CD4-positive, alpha-beta T cell treated with Interferon alpha-2 for 1 hour (primary cell): ENCODE measurements around the gene TSHZ2.
"Not testable (repeated sequence)": the region's sequence is repeated elsewhere in the genome, so short reads cannot be mapped to it uniquely, and the experiment has no call there.

Experiments used
- DNase-seq, 2 donors: peaks; one replicate each; pipeline ENCODE4 v3.0.0-alpha.2; 2020 to 2022

The TSHZ2 gene

DNA sequence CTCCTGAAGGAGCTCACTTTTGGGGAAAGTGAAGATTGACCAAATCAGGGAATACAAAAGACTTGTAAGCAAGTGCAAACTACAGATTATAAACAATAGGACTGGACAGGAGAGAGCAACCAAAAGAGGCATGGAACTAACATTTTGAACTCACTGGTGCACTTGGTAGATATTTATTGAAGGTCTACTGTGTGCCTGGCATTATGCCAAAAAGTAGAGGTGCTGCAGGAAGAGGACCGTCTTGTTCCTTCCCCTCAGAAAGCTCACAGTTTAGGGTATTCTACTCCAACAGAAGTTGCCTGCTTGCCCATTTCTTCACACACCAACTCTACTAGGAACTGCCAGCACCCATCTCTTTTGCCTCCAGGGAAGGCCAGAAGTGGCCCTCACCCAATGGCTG is 10.0 kb upstream of the TSHZ2 start:
- no peak for DNase-seq

DNA sequence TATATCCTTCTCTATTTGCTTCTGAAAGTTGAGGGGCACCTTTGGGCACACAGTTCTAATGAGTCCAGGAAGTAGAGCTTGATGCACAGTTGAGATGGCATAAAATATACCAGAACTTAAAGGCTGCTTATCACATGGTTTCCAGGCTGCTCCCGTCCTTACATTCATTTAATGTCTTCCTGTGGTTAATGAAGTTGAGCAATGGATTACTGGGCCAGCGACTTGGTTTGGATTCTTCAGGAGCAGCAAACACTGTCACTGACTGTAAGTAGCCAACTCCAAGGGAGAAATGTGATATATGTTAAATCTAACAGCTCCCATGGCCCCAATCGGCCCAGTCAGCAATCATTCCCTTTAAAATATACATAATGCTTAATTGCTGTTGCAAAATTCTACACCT is 9.0 kb upstream of the TSHZ2 start:
- DNase-seq: no peak

DNA sequence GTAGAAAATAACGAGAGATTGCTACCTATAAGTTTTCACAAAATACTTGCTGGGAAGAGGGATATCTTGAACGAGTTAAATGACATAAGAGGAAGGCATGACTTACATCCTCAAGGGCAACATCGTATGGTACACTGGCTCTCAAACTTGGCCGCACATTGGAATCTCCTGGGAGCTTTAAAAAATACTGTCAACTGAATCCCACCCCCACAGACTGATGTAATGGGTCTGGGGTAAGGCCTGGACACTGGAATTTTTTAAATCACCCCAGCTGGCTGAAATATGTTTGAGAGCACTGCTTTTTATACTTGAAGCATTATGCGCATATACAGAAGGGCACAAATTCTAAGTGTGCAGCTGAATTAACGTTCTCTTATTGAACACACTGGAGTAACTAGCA is 8.0 kb upstream of the TSHZ2 start:
- DNase-seq: no peak

DNA sequence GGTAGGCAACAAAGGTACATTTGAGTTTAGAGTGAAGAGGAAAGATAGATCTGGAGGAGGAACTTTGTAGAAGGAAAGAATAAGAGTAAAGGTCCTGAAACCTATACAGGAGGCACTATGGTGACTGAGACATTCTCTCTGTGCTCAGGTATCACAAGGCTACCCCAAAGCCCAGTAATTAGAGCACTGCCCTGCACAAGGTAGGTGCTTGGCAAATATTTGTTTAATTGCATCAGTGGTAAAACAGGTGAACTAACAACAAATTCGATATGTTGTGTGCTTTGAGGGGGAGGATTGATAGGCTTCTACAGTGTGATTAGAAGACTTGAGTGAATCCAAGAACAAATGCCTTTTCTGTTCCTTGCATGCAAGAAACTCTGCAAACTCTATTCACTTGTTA is 6.8 kb upstream of the TSHZ2 start:
- DNase-seq: no peak

DNA sequence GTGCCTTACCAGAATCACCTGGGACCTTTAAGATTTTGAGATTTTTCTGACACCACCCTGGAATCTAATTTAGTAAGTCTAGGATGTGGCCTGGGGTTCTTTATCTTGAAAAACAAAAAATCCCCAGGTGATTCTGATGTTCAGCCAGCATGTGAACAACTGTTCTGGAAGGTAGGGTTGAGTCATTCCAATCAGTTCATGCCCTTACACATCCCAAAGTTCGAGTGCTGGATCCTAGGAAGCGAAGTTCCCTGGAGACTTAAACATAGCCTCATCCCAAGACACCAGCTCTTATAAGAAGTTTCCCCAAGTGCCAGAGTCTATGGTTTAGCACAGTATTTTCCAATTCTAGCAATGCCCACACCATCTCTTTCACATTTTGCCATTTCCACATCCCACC is 6.3 kb upstream of the TSHZ2 start:
- DNase-seq: no peak

DNA sequence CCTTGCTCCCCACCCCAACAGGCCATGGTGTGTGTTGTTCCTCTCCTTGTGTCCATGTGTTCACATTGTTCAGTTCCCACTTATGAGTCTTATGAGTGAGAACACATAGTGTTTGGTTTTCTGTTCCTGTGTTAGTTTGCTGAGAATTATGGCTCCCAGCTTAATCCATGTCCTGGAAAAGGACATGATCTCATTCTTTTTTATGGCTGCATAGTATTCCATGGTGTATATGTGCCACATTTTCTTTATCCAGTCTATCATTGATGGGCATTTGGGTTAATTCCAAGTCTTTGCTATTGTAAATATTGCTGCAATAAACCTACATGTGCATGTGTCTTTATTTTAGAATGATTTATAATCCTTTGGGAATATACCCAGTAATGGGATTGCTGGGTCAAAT is 5.6 kb upstream of the TSHZ2 start:
- DNase-seq: not testable (repeated sequence)

DNA sequence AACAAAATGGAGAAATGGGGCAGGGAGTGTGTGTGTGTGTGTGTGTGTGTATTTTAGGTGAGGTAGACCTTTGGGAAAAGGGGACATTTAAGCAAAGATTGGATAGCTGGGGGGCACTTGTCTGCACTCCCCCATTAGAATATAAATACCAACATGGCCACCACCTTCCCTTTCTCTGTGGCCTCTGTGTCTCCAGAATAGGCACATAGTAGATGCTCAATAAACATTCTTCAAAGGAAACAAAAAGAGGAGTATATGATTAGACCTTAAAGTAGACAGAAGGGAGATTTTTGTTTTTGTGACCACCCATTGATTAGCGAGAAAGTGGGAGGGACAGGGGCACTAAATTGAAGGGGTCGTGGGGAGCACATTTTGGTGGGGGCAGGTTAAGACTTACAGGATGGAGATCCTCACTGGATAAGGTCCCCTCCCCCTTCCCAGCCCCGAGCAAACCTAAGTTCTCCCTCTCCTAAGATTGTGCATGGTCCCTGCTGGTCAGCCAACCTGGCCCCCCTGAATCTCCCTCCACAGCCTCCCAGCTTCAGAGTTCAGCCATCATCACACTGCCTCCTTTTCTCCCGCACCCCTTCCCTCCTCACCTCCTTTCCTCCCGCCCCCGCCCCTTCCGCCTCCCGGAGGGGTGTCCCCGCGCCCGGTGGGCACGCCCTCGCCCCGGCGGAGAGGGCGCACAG is 514 bp upstream of the TSHZ2 start:
- no peak for DNase-seq

DNA sequence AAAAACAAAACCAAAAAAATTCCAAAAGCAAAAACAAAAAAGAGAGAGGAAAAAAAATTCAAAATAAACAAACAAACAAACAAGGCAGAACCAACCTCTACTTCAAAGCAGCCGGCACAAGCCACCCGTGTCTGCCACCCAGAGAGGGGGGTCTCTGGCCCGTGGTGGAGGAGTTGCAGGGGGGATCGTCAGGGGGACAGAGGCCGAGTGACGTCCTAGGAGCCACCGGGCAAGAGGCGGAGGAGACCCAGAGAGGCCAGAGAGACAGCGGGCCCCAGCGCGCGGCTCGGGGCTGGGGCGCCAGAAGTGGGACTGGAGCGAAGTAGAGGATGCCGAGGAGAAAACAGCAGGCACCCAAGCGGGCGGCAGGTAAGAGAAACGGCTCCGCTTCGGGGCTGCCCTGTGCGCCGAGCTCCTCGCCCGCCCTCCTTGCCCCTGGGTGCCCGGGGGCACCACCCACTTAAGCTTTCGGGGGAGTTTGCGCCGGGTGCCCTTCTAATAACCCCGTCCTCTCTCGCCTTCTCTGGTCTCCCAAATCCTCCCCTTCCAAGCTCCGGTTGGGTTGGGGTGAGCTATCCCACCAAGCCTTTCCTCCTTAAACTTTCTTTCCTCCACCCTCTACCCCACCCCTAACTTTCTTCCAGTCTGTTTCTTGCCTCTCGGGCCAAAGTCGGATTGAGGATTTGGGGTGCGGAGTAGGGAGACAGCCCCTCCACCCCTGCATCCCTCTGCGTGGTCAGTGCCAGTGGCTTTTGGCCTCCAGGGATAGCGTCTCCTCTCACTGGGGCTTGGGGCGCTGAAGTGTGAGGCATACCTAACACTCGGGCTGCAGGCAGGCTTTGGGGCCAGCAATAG is 1.0 kb downstream of the TSHZ2 start:
- peak; percentile 7 to 41 for DNase-seq

DNA sequence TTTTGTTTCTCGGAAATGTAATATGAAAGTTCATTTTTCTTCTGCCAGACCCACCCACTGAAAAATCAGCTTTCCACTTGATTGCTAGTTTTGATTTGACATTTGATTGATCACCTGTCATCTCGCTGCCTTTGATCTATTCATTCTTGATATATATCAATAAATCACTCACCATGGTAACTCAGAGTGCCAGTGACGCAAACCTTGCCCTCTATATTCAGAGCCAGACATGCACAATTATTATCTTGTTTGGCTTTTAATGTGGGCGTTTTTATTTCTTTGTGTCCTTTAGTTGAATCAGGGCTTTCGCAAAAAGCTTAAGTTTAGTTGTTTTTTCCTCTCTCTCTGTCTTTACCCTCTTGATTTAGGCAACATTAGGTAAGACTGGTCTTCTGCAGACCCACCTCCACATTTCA is 2.0 kb downstream of the TSHZ2 start:
- DNase-seq: peak; percentile 49 to 78

DNA sequence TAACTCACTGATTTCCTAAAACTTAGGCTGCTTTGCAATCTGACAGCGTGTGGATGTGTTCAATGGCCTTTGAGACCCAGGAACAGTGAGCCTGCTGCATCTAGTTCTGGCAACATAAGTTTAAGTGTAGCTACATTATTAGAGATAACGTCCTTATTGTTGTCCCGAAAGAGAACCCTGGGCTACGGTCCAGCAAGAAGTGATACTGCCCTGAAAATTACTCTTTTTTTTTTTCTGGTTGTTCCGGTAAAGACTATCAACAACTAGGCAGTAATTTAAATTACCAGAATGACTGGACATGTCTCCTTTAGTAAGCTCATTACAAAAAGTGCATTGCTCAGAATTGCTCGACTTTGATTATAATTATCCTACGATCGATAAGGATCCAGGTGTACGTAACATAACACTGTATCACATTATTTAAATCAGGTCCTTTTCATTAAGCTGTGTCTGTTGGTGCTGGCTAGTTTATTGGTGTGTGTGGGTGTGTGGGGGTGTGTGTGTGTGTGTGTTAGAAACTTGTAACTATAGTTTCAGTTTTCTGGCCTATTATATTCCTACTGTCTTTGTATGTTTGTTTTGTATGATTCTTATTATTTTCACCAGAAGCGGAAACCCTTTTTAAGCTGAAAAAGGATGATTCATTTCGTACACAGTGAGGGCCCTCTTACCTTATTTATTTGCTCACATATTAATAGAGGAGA is 3.0 kb downstream of the TSHZ2 start:
- peak; percentile 3 to 59 for DNase-seq

DNA sequence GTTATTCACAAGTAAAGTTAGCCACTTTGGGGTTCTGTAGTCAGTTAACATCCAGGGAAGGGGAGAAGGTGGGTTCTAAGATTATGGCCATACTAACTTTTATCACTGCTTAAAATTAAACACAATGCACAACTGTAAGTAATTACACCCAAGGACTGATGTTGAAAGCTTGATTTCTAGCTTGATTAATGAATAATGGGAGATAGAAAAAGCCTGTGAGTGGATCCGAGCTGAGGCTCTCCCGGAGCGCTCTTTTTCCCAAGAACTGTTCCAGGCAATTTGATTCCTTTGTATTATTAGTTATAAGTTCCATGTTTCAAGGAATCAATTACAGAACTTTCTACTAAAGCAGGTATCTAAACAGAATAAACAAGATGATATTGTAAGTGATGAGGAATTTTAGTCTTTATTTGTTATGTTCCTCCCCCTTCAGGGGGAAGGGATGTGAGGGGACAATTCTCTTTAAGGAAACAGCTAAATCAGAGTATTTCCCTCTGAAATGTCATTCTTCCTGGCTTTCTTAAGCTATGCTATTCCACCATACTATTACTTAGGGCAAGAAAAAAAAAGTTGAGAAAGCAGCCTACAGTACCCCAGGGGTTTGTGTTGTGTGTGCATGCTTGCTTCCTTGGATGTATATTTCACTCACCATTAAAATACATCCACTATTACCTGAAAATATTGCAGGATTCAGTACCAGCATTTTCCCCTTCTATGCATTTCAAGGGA is 3.8 kb downstream of the TSHZ2 start:
- DNase-seq: no peak

DNA sequence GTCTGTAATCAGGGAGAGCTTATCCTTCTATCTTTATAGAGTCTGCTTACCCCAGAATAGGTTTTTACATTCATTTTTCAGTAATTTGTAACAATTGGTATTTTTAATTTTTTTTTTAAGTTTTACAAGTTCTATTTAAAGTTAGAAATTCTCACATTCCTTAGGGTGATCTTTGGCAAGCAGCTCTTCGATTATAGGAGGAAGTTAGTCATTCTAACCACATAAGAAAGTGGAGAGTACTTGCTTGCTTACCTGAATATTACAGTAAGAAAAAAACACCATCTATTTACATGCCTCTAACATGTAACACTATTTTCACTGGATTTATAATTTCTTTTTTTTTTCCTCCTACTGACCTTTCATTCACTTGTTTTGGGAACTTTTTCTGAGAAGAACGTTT is 6.7 kb downstream of the TSHZ2 start:
- DNase-seq: no peak

DNA sequence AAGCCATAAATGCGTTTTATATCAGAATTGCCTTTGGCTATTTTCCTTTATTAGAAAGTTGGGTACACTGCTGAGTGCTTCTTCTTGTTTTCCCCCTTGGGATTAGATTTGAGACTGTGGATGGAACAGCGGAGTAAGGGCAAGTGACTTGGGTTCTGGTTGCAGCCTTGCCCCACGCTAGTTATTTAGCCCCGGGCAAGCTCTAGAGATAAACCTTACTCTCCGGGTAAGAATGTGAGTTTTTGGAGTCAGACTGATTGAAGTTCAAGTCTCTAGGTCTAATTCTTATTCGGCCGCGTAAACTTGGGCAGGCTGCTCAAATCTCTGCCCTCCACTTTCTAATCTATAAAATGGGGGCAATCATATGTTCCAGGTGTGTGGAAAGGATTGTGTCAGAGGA is 8.9 kb downstream of the TSHZ2 start:
- DNase-seq: no peak

DNA sequence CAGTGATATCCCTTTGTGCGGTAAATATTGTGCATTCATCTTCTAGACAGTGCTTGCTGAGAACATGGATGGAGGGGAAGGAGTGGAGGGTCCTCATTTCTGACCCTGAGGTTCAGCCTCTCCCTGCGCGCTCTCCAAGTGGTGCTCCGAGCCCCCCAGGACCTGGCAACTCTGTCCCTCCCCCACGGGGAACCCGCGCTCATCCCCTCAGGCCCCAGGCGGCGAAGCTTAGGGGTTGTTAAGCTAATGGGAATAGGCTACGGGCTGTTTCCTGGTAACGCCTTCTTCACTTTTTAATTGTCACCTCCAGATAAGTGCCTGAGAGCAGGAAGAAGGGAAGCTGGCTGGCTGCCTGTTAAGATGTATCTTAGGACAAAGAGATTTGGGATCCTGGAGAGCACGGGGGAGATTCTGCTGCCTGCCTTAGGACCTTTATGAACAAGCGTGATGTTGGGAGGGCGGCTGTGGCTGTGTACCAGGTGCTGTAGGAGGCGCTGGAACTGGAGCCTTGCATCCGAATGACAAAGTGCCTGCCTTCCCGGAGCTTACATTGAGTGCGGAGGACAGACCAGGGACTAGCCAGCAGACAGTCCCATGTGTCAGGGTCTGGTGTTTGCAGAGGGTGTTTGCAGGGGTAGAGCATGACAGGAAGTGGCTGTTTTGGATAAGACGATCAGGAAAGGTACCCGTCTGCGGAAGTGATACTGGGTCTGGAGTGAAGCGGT is 11.7 kb downstream of the TSHZ2 start:
- DNase-seq: no peak

DNA sequence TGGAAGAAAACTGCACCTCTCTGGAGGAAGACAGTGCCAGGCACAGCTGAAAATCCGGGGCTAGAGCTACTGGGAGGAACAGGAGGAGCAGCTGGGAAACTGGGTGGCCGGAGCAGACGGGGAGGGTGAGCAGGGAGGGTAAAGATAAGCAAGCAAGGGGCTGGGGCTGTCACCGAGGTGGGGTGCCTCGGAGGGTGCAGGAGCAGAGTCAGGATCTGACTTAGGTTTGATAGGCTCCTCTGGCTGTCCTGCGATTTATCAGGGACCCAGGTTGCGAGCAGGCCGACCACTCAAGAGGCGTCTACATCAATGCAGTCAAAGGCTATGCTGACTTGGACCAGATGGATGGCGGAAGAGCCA is 12.3 kb downstream of the TSHZ2 start:
- no peak for DNase-seq

DNA sequence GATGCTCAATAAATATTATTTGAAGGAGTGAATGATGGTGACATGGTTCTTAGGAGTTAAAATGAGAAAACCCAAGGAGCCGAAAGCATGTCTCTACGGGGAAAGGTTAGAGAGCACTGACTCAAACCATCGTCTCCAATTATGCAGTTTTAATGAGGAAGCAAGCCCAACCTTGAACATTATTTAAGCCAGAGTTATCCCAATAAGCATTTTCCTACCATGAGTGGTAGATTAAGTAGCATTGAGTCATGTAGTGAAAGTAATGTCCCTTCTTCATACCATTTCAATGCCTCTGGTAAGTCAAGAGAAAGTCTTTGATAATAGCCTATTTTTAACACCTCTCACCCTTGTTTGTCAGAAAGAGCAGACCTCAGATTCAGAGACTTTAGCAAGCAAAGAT is 13.5 kb downstream of the TSHZ2 start:
- no peak for DNase-seq

DNA sequence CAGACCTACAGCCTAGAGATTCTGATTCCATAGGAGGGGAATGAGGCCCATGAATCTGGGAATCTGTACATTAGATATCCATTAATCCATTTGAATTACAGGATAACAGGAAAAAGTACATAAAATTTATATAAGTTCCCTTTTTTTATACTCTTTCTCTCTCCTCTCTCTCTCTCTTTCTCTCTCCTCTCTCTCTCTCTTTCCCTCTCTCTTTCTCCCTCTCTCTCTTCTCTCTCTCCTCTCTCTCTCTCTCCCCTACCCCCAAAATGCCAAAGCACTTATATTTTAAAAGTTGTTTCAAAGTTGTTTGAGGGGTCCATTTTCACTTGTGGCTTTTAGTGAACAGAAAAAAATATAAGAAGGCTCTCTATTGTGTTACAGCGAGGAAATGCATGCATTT is 15.1 kb downstream of the TSHZ2 start:
- no peak for DNase-seq

DNA sequence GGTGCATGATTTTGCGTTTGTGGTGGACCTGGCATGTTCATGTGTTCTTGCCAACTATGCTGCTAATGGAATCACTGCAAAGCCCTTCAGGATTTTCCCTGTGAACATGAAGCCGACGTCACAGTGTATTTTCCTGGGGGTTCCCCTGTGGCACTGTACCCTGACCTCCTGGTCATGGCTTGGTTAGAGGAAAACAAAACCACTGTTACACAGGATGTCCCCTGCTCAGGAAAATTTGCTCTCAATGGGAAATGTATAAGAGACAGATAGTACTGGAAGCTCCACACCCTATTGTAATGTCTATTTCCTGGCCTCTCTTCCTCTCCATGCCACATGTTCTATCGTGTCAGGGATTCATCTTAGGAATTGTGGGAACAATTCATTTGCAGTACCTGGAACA is 19.7 kb downstream of the TSHZ2 start:
- no peak for DNase-seq

DNA sequence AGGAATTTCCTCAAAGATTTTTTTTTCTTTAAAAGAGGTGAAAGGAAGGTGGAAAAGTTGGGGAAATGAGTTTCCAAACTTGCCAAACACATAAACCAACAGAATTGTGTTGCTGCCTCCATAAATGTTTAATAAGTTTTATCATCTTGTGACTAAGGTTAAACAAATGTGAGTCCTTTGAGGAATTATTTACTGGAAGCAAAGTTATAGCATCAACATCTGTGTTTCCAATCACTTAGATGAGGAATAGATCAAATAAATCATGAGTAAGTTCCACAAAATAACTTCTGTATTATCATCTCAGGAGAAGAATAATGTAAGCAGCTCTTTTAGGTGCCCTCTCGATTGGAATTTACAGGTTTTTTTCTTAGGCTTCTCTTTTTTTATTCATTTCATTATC is 20.5 kb downstream of the TSHZ2 start:
- DNase-seq: no peak

DNA sequence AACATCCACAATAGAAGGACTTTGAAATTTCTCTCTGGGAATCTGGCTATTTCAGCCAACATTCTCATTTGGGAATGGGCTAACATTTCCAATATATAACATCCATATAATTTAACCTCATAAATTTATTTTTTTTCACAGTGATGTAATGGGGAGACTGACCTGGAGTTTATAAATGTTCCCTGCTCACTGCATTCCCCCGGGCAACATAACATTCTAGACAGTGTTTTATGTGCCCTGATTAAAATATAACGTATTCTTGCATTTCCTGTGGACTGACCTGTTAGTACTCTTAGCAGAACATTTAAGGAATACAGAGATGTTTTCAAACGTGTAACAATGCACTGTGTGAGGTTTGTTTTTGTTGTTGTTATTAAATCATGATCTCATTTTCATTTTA is 20.9 kb downstream of the TSHZ2 start:
- no peak for DNase-seq

DNA sequence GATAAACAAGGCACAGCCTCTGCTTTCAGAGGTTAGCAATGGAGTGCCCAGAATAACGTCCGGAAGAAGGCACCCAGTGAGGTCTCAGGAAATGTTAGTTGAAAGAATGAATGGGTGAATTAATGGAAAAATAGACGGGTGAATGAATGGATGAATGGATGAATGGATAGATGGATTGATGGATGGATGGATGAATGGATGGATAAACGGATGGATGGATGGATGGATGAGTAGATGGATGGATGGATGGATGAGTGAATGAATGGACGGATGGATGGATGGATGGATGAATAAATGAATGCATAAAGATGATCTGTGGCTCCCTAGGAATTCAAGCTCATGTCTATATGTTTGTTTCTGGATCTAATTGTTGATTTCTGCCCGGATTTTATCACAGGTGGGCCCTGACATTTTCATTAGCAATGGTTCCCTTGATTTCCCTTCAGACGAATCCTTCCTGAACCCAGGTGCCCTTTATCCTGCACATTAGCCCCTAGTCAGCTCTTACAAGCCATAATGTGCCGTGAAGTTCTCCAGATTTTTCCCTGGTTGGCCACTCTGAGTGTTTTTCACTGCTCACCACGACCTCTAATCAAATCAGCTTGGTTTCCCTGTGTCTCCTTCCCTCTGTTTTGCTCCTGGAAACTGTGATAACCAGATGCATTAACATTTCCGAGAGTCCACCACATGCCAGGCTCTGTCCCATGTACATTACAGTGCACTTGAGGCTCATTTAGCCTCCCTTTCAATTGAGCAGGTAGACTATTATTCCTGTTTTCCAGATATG is 22.2 kb downstream of the TSHZ2 start:
- DNase-seq: no peak

DNA sequence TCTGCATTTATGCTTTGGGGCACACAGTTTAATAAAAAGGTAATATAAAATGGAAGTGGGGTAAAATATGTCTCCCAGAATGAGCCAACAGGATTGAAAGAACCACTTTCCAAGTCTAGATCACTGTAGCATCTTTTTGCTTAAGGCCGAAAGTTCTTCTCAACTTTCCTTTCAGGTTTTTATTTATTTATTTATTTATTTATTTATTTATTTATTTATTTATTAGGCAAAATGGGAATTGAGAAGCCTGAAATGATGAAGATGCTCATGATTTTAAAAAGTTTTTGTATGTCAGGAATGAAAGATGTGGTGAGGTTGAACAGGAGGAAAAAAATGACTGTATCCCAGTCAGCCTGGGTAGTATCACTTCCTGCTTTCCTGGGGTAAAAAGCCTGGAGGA is 24.0 kb downstream of the TSHZ2 start:
- no peak for DNase-seq
